ENCODE measurements around the gene LIPC. TPM values are rescaled to one million over a fixed set of nuclear protein-coding genes. Genes with fewer than 3 reads are reported as not detected.

The LIPC gene
- total RNA-seq, 1 experiment from 2014 or later: not detected

GRCh38 chr15:58525991-58526421, 94.2 kb downstream of the LIPC start:
- no peak overlapping the region for H3K4me2 ChIP-seq (ENCODE audit: low read length)
- no peak for ATAC-seq
- CTCF ChIA-PET: no interaction called here
- POLR2A ChIA-PET: no interaction called here
- no peaks in the 10 kb centered on the region for H3K79me2 ChIP-seq (ENCODE audit: insufficient read depth, low read length)
- BruUV-seq (replicated peaks): no TSS peak
- RAD21 ChIA-PET (ENCODE audit: low non-redundant PET in 1 of 2, low total read pairs in 2 of 2, uncharacterized antibody in 2 of 2, unreplicated experiment in 2 of 2): no interaction called here
- no peak overlapping the region for H2AFZ ChIP-seq (ENCODE audit: low read depth, low read length, poor library complexity, severe bottlenecking)
- no peak for DNase-seq (ENCODE audit: low read depth, low spot score)
- H3K4me3 ChIP-seq (replicated peaks in 1 of 2; ENCODE audit: low read depth in 1 of 2, low read length in 2 of 2): no peak overlapping the region
- H3K9me3 ChIP-seq (ENCODE audit: control insufficient read depth in 1 of 2, insufficient read depth in 1 of 2, low read depth in 1 of 2, low read length in 2 of 2): no peaks in the 10 kb centered on the region
- no peaks in the 10 kb centered on the region for H3K27me3 ChIP-seq (ENCODE audit: insufficient read depth, low read length)
- H3K4me1 ChIP-seq (ENCODE audit: control insufficient read depth in 1 of 2, insufficient read depth in 2 of 2, low read length in 2 of 2): peaks cover 7 to 18% of the 10 kb centered on the region in 2 experiments; a peak in 3 of 4 replicates
- H3K9ac ChIP-seq (ENCODE audit: low read length): no peak overlapping the region
- intact Hi-C loops (cut with micrococcal nuclease): no loop called here
- TF ChIP-seq POLR2AphosphoS5 (IDR thresholded peaks at IDR 0.05; ENCODE audit: low read depth, low read length) (no peak), ELF1 (IDR thresholded peaks at IDR 0.05; ENCODE audit: borderline replicate concordance, low read depth) (no peak), ZFX (IDR thresholded peaks at IDR 0.05) (no peak), SP1 (IDR thresholded peaks at IDR 0.05; ENCODE audit: low read depth) (no peak), ATF3 (IDR thresholded peaks at IDR 0.05) (no peak), EZH2phosphoT487 (IDR thresholded peaks at IDR 0.05; ENCODE audit: borderline replicate concordance) (no peak), RAD21 (IDR thresholded peaks at IDR 0.05; ENCODE audit: low read depth) (no peak), ZNF274 (IDR thresholded peaks at IDR 0.05; ENCODE audit: low read depth, low read length) (no peak), JUND (IDR thresholded peaks at IDR 0.05) (no peak), POLR2A (IDR thresholded peaks at IDR 0.05; ENCODE audit: borderline replicate concordance, extremely low read depth, insufficient read depth, insufficient read length) (no peak), YY1 (IDR thresholded peaks at IDR 0.05; ENCODE audit: extremely low read depth, insufficient replicate concordance, low read depth, low read length) (no peak), TCF7L2 (IDR thresholded peaks at IDR 0.05; ENCODE audit: borderline replicate concordance, extremely low read depth, insufficient read depth, insufficient read length) (no peak), CBX3 (IDR thresholded peaks at IDR 0.05; ENCODE audit: low read depth) (no peak), EGR1 (IDR thresholded peaks at IDR 0.05; ENCODE audit: low read depth) (no peak), SIN3A (IDR thresholded peaks at IDR 0.05; ENCODE audit: low read depth) (no peak), FOSL1 (IDR thresholded peaks at IDR 0.05; ENCODE audit: low read depth) (no peak)
- TF ChIP-seq, protein P1, sequence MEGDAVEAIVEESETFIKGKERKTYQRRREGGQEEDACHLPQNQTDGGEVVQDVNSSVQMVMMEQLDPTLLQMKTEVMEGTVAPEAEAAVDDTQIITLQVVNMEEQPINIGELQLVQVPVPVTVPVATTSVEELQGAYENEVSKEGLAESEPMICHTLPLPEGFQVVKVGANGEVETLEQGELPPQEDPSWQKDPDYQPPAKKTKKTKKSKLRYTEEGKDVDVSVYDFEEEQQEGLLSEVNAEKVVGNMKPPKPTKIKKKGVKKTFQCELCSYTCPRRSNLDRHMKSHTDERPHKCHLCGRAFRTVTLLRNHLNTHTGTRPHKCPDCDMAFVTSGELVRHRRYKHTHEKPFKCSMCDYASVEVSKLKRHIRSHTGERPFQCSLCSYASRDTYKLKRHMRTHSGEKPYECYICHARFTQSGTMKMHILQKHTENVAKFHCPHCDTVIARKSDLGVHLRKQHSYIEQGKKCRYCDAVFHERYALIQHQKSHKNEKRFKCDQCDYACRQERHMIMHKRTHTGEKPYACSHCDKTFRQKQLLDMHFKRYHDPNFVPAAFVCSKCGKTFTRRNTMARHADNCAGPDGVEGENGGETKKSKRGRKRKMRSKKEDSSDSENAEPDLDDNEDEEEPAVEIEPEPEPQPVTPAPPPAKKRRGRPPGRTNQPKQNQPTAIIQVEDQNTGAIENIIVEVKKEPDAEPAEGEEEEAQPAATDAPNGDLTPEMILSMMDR (IDR thresholded peaks at IDR 0.05 in 2 of 3, conservative IDR thresholded peaks at IDR 0.05 in 1 of 3; ENCODE audit: borderline replicate concordance in 1 of 3, insufficient read depth in 1 of 3, low read depth in 2 of 3, low read length in 2 of 3): no peak
- TF ChIP-seq, protein P2, sequence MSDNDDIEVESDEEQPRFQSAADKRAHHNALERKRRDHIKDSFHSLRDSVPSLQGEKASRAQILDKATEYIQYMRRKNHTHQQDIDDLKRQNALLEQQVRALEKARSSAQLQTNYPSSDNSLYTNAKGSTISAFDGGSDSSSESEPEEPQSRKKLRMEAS (IDR thresholded peaks at IDR 0.05): no peak
- no peaks in the 10 kb centered on the region for H3K9me2 ChIP-seq (ENCODE audit: insufficient read depth)
- H3K27ac ChIP-seq (ENCODE audit: low read depth, low read length): no peak overlapping the region
- H4K20me1 ChIP-seq (ENCODE audit: insufficient read depth): no peaks in the 10 kb centered on the region
- H3K36me3 ChIP-seq (ENCODE audit: control insufficient read depth in 1 of 2, insufficient read depth in 2 of 2, low read length in 2 of 2): no peaks in the 10 kb centered on the region
